SU-DHL-6 (cell line): Measurements from ENCODE around the gene DPP3.

Experiments
- H2AFZ ChIP-seq: fragments of 200-600 bp; sonication (generic); 2 replicates; pipeline ENCODE4 v1.6.1; 2014; ENCODE audit warnings: low read depth, mild to moderate bottlenecking, moderate library complexity, mixed read lengths, antibody characterized with exemption, low read length; ENCODE audit not compliant: severe bottlenecking
- H3F3A ChIP-seq: fragments of 200-600 bp; shearing (Covaris generic); 2 replicates; pipeline ENCODE4 v1.6.0; 2016; ENCODE audit warnings: antibody characterized with exemption, mild to moderate bottlenecking; ENCODE audit not compliant: insufficient read depth
- H3K27ac ChIP-seq: fragments of 200-600 bp; sonication (generic); 2 replicates; pipeline ENCODE4 v1.5.1; 2016; ENCODE audit warnings: low read depth, mild to moderate bottlenecking, low read length, moderate library complexity, mixed read lengths
- H3K27me3 ChIP-seq: fragments of 200-600 bp; sonication (generic), shearing (Covaris generic); 2 replicates; pipeline ENCODE4 v1.6.0; 2014; ENCODE audit warnings: mild to moderate bottlenecking, low read length
- H3K36me3 ChIP-seq: fragments of 200-600 bp; sonication (generic); 2 replicates; pipeline ENCODE4 v1.6.1; 2014; ENCODE audit warnings: mild to moderate bottlenecking, low read length, mixed read lengths
- H3K4me2 ChIP-seq: fragments of 300-600, 200-600 bp; shearing (Covaris generic), sonication (generic); 2 replicates; pipeline ENCODE4 v1.6.0; 2014; ENCODE audit warnings: low read length, low read depth, mild to moderate bottlenecking; ENCODE audit not compliant: poor library complexity, severe bottlenecking
- H3K4me3 ChIP-seq: fragments of 200-600 bp; sonication (generic); 2 replicates; pipeline ENCODE4 v1.5.1; 2014; ENCODE audit warnings: antibody characterized with exemption, low read length, mild to moderate bottlenecking, mixed read lengths; ENCODE audit not compliant: insufficient read depth, poor library complexity, severe bottlenecking
- H3K79me2 ChIP-seq: fragments of 200-600 bp; sonication (generic); 2 replicates; pipeline ENCODE4 v1.6.1; 2014; ENCODE audit warnings: mild to moderate bottlenecking, low read length, moderate library complexity; ENCODE audit not compliant: insufficient read depth
- H3K9ac ChIP-seq: fragments of 200-600 bp; sonication (generic); 2 replicates; pipeline ENCODE4 v1.7.0; 2014; ENCODE audit warnings: mild to moderate bottlenecking, low read length
- H3K9me2 ChIP-seq: fragments of 200-600 bp; sonication (generic); replicated peaks from 2 replicates; pipeline ENCODE4 v1.6.1; 2014; ENCODE audit warnings: low read length; ENCODE audit not compliant: insufficient read depth
- H3K9me3 ChIP-seq: fragments of 200-600 bp; sonication (generic); 2 replicates; pipeline ENCODE4 v1.6.1; 2014; ENCODE audit warnings: low read length, mixed read lengths; ENCODE audit not compliant: insufficient read depth
- H4K20me1 ChIP-seq: fragments of 200-600 bp; sonication (generic); 2 replicates; pipeline ENCODE4 v1.6.1; 2014; ENCODE audit warnings: low read depth, mild to moderate bottlenecking, antibody characterized with exemption, low read length, moderate library complexity, mixed read lengths
- CTCF ChIP-seq: fragments of 200-600 bp; sonication (generic); IDR thresholded peaks from one replicate; pipeline ENCODE4 v1.5.1; 2017; ENCODE audit warnings: antibody characterized with exemption, mild to moderate bottlenecking, low read length, moderate library complexity; ENCODE audit not compliant: insufficient read depth, poor library complexity, severe bottlenecking
- EZH2phosphoT487 ChIP-seq: fragments of 200-600 bp; sonication (generic), shearing (Covaris generic); conservative IDR thresholded peaks from 2 replicates; pipeline ENCODE4 v1.6.1; 2018; ENCODE audit warnings: mild to moderate bottlenecking, antibody characterized with exemption, low read length, moderate library complexity, mixed read lengths

Gene DPP3

GRCh38 chr11:66470015-66470414 lies 10.2 kb upstream of the DPP3 start:
- no peak overlapping the region for H3K27ac ChIP-seq
- H3K9me3 ChIP-seq: no peaks in the 10 kb centered on the region
- TF ChIP-seq EZH2phosphoT487 (no peak), CTCF (no peak)
- no peaks in the 10 kb centered on the region for H4K20me1 ChIP-seq
- no peak overlapping the region for H3K9ac ChIP-seq
- no peaks in the 10 kb centered on the region for H3K79me2 ChIP-seq
- H2AFZ ChIP-seq: no peak overlapping the region
- no peaks in the 10 kb centered on the region for H3K36me3 ChIP-seq
- no peaks in the 10 kb centered on the region for H3K9me2 ChIP-seq
- peaks cover 10% of the 10 kb centered on the region for H3F3A ChIP-seq
- H3K4me3 ChIP-seq: no peak overlapping the region
- H3K27me3 ChIP-seq: no peaks in the 10 kb centered on the region
- H3K4me2 ChIP-seq: no peak overlapping the region

- Histone ChIP-seq H3K4me2 (no peak overlapping the region), H3K4me3 (no peak overlapping the region), H3K9me3 (no peaks in the 10 kb centered on the region), H3K27me3 (no peaks in the 10 kb centered on the region), H3K79me2 (no peaks in the 10 kb centered on the region), H3K36me3 (no peaks in the 10 kb centered on the region), H3K27ac (no peak overlapping the region), H3K9me2 (no peaks in the 10 kb centered on the region), H4K20me1 (no peaks in the 10 kb centered on the region), H2AFZ (no peak overlapping the region), H3F3A (peaks cover 4% of the 10 kb centered on the region; the same call in 1 of the 2 replicates), H3K9ac (no peak overlapping the region)
- no peak for TF ChIP-seq EZH2phosphoT487
- TF ChIP-seq CTCF: no peak
Observed at GRCh38 chr11:66471142-66471541, 9.1 kb upstream of the DPP3 start.

- Histone ChIP-seq H3K4me2 (no peak overlapping the region), H3K79me2 (no peaks in the 10 kb centered on the region), H2AFZ (no peak overlapping the region), H3K27ac (no peak overlapping the region), H3K4me3 (no peak overlapping the region), H3K36me3 (no peaks in the 10 kb centered on the region), H3F3A (no peaks in the 10 kb centered on the region), H3K9me3 (no peaks in the 10 kb centered on the region), H4K20me1 (no peaks in the 10 kb centered on the region), H3K27me3 (no peaks in the 10 kb centered on the region), H3K9ac (no peak overlapping the region), H3K9me2 (no peaks in the 10 kb centered on the region)
- no peak for TF ChIP-seq CTCF
- TF ChIP-seq EZH2phosphoT487: no peak
Observed at GRCh38 chr11:66472054-66472453, 8.2 kb upstream of the DPP3 start.

GRCh38 chr11:66473167-66473566 lies 7.1 kb upstream of the DPP3 start:
- TF ChIP-seq CTCF (no peak), EZH2phosphoT487 (no peak)
- Histone ChIP-seq H3K9ac (no peak overlapping the region), H3K9me2 (no peaks in the 10 kb centered on the region)

More at GRCh38 chr11:66473167-66473566, 7.1 kb upstream of the DPP3 start:
- Histone ChIP-seq H3K4me3 (no peak overlapping the region), H3F3A (no peaks in the 10 kb centered on the region), H3K4me2 (no peak overlapping the region), H3K36me3 (no peaks in the 10 kb centered on the region), H3K9me3 (no peaks in the 10 kb centered on the region), H3K27ac (no peak overlapping the region), H2AFZ (no peak overlapping the region), H3K27me3 (no peaks in the 10 kb centered on the region), H3K79me2 (no peaks in the 10 kb centered on the region), H4K20me1 (no peaks in the 10 kb centered on the region)
